ENCODE data around the gene TIGD2.

The TIGD2 gene

DNA sequence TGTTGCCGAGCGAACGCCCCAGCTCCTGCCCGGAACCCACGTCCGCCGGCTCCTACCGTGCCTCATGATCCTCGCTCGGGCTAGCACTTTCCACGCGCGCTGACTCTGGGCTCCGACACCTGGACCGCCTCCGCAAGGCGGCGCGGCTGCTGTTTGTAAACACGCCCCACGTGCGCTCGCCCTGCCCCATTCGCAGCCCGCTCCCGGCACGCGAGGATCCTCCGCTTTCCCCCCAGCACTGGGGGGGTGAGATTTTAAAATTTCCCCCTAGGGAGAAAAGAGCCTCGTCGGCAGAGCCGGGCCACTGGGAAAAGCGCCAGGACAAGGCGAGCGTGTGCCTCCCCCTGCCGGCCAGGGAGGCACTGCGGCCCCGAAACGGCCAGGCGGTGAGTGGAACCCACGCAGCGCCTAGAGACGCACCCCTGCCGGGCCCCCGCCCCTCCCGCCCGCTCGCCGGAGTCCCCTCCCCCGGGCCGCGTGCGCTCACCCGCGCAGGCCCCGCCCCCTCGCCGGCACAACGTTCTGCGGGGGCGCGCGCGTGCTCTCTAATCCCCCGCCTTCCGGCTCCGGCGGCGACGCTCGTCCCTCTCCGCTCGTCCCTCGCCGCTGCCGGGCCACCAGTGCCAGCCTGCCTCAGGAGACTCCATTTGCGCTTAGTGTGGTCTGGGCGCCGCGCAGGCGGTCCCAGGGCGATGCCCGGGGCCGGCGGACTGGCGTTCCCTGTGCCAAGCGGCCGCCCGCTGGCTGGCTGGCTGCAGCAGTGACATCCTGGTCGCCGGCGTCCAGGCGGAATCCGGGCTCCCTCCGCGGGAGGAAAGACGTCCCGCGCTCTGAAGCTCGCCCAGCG is at the start of gene TIGD2:
TSS of gene TIGD2 (plus strand) at position 548 of the 847 bp plus-strand sequence. CDS start 1,442 bp downstream, outside the sequence.
- peak; percentile 73 to 76 for DNase-seq (ENCODE audit: low read depth in 2 of 2)

DNA sequence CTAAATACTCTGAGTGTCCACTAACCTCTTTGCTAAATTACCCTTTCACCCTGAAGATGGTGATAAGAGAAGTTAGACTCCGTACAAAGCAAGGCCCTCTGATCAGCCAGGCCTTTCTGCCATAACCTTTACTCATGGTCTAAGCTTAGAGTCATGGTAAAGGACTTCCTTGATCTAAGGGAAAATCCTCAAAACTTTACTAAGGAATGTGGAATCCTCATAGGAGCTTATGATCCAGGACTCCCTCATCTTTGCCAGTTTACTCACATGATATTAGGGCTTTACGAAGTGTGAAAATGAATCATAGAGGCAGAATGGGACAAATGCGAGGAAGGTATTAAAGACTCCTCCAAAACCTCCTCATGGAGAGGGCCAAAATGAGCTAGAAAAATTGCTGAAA is 46.5 kb upstream of the TIGD2 start:
- DNase-seq (ENCODE audit: low read depth in 2 of 2), result no peak

DNA sequence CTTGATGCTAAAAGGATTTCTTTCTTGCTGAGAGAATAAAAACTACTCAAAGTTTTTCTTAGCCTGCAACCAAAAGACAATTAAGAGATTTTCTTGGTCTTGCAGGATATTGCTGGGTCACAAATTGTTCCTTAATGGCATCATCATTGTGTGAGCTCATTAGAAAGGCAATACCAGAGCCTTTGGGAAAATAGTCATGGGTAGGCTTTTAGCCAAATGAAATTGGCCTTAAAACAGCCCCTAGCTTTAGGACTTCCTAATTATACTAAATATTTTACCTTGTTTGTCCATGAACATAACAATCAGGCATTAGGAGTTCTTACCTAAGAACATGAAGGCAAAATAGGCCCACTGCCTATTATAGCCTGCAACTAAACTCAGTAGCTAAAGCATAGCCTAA is 43.9 kb upstream of the TIGD2 start:
- DNase-seq (ENCODE audit: low read depth in 2 of 2), result no peak

DNA sequence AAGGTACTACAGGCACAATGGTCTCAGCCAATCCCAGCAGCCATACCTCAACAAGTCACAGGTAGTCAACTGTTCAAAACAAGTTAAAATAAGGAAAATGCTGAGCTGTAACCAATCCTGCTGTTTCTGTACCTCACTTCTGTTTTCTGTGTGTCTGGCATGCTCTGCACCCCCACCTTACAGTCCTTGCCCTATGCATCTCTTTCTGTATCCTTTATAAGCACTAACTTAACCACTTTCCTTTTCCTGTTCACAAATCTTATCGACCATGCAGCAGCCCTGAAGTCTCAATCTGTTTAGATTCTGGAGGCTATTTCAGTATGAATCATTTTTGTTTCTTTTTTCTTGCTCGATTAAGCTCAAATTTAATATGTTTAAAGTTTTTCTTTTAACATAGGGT is 41.9 kb upstream of the TIGD2 start:
- no peak for DNase-seq (ENCODE audit: low read depth in 2 of 2)

DNA sequence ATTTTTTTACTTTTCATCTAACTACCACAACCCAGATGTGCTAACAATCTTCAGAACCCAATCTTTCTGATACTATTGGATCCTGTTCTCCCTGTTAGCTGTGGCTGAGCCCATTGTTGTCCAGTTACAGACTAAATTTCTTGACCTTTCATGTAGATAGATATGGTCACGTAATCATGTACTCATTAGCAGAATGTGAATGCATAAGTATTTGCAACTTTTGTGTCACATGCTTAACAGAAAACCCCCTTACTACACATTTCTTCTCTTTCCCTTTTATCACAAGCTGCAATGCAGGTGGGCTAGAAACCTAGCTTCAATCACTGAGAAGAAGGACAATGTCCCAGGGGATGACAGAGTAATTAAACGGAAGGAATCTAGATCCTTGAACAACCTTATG is 41.3 kb upstream of the TIGD2 start:
- DNase-seq (ENCODE audit: low read depth in 2 of 2), result no peak

DNA sequence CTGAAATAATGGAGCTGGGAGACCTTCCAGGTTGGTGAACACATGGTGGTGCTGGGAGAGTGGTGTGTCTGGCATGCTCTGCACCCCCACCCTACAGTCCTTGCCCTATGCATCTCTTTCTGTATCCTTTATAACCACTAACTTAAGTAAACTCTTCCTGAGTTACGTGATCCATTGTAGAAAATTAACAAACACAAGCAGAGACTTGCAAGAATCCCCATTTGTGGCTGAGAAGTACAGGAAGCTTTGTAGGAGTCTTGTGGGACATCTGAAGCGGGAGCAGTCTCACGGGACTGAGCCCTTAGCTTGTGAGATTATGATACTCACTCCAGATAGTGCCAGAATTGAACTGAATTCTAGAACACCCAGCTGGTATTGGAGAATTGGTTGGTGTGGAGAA is 40.0 kb upstream of the TIGD2 start:
- DNase-seq (ENCODE audit: low read depth in 2 of 2), result no peak

DNA sequence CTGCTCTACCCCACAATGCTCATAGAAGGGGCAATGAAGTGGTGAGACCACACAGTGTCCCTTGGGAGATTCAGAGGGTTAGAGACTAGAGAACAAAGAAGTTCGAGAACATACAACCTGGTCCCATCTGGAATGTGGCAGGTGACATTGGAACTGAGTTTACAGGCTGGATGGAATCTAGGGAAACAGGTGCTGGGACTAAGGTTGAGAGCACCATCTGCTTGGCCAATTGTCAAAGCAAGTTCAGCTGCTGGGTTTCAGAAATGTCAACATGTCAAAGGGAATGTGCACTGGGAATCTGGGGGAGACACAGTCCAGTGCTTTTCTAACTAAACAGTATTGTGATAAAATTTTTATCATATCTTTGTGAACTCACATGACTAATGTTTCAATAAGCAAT is 38.4 kb upstream of the TIGD2 start:
- DNase-seq (ENCODE audit: low read depth in 2 of 2), result no peak

DNA sequence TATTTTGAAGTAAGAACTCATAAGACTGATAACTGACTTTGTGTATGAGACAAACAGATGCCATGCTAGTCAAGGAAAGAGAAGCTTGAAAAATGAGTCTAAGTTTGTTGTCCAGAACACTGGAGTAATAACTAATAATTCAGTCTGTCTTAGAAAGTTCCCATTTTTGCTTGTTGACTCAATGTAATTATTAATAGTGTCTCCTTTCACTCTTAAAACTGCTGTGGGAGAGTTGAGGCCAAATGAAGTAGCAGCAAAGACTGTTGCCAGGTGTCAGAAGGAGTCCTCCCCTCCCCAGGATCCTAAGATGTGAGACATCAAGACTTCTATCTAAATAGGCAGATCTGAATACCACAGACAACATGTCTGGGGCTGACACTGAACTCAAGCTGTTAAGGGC is 33.6 kb upstream of the TIGD2 start:
- DNase-seq (ENCODE audit: low read depth in 2 of 2), result no peak

DNA sequence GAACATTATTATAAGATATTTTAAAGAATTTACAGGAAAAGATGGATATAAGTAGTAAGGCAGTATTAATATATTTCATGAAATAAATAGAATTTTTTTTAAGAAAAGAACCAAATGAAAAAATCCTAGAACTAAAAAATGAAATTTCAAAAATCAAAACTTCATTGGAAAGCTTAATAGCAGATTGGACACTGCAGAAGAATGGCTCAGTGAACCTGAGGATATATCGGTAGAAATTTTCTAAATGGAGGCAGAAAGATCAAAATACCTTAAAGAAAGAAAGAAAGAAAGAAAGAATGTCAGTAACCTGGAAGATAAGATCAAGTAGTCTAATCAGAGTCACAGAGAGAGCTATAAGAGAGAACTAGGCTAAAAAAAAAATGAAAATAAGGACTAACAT is 33.0 kb upstream of the TIGD2 start:
- no peak for DNase-seq (ENCODE audit: low read depth in 2 of 2)

DNA sequence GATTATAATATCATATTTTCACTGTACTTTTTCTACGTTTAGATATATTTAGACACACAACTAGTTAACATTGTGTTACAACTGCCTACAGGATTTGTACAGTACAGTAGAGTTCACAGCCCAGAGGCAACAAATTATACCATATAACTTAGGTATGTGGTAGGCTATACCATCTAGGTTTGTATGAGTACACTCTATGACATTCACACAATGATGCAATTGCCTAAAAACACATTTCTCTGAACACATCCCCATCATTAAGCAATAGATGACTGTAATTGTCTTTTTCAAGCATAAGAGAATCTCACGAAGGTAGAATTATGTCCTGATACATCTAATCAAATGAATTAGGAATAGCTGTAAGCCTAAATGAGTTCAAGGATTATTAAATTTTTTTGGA is 12.3 kb upstream of the TIGD2 start:
- DNase-seq (ENCODE audit: low read depth in 2 of 2), result no peak

DNA sequence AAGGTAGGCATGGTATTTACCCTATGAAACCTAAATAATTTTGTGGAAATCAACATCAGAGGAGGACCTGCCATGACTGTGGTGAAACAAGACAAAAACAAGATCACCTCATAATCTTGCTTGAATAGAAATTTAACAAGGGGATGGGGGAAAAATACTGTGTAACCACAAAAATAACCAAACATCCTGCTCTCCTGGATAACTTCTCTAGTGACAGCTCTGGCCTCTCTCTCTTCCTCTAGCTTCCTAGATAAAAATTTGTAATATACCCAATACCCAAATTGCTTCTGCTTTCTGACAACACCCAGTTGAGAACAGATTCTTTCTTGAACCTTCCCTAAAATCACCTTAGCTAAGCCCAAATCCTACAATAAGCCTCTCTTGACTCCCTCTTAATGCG is 11.9 kb upstream of the TIGD2 start:
- DNase-seq (ENCODE audit: low read depth in 2 of 2), result no peak

DNA sequence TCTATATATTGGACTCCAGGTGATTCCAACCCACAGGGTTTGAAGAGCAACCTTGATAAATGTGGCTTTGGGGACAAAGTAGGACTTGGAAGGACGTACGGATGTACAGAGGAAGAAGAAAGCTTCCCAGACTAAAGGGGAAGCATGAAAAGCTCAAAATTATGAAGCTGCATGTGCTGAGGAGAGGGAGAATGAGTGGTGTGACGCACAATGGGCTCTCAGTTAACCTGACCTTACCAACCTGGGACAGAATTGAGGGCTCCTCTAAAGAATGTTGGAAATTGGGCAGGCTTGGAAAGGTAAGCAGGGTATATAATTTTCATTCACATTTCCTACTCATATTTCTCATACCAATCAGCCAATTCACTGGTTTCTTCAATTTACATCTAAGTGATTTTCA is 10.5 kb upstream of the TIGD2 start:
- no peak for DNase-seq (ENCODE audit: low read depth in 2 of 2)

DNA sequence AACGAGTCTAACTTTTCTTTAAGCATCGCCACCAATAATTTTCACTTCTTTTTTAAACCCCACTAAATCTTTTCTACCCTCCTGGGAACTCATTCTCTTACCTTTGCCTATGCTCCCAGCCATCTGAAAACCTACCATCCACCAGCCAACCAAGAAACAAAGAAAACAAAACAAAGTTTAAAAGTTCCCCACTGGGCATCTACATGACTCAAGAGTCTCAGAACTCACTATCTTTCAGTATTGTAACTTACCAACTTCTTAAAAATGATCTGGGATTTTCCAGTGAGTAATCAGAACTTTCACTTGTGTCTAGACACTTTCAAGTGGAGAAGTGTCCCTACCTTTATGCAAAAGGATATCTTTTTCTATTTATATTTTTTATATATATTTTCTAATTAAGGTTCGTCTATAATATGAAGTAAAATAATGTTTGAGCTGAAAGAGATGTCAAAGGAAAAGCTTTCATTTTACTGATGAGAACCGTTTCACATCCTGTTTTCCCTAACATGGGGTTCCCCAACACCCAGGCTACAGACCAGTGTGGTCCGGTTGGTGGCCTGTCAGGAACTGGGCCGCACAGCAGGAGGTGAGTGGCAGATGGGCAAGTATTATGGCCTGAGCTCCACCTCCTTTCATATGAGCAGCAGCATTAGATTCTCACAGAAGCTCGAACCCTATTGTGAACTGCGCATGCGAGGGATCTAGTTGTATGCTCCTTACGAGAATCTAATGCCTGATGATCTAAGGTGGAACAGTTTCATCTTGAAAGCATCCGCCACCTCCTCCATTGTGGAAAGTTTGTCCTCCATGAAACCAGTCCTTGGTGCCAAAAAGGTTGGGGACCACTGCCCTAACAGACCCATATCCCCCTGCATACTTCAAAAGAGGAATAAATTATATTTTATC is 9.8 kb upstream of the TIGD2 start:
- DNase-seq (ENCODE audit: low read depth in 2 of 2), result no peak

DNA sequence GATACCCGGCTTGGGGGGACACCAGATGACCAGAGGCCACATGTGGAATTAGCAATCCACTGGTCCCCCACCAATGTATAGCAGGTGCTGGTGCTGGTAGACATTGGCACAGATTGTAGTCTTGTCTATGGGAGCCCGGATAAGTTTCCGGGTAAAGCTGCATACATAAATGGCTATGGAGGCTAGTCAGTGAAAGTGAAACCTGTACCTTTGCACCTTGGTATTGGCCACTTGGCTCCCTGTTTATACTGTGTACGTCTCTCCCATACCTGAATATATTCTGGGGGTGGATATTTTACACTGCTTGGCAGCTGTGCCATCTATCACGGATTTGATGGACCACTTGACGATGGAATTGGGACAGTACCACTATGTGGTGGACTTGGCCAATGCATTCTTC is 5.6 kb upstream of the TIGD2 start:
- DNase-seq (ENCODE audit: low read depth in 2 of 2), result no peak

DNA sequence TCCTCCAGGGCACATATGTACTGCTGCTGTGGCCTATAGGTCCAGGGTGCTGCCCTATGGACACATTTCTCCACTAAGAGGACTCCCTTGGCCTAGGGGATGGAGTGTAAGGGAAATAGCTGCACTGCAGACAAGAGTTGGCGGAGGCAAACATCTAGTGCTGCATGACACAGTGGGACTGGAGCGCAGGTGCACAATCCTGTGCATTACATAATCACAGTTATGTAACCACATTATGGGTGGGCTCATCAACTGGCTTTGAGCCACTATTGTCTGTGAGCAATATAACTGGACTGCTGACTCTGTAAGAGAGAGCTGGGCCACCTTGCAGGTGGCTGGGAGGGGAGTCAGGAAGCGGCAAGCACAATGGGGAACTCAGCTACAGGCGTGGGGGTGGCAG is 3.2 kb upstream of the TIGD2 start:
- DNase-seq (ENCODE audit: low read depth in 2 of 2), result no peak

DNA sequence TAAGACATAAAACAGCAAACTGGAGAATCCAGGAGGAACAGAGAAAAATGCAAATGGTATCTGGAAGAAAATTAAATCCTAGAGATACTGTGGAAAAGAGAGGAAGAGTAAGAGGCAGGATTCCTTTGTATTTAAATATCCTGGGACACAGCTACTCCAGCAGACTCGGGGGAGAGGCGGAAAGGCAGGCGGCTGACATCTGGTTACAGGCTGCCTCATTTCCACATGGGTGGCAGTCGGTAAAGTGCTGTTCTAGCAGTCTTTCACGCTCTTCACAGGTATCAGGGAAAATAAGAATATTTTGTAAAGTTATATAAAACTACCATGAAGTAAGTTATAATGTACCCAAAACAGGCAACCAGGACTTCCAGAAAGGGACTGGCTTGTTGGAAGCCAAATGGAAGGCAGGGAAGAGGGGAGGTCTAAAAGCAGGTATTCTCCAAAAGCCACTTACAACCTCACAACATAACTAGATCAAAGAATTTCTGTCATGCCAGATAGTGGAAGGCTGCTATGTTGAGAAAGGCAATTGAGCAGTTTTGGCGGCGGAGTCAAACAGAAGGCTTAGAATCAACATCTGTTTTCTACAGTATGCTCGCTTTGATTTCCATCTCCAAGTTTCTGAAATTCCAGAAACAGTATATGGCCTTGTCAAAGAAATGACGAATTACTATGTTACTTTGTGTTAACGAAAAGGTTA is 1.3 kb upstream of the TIGD2 start:
- DNase-seq (ENCODE audit: low read depth in 2 of 2), result no peak

DNA sequence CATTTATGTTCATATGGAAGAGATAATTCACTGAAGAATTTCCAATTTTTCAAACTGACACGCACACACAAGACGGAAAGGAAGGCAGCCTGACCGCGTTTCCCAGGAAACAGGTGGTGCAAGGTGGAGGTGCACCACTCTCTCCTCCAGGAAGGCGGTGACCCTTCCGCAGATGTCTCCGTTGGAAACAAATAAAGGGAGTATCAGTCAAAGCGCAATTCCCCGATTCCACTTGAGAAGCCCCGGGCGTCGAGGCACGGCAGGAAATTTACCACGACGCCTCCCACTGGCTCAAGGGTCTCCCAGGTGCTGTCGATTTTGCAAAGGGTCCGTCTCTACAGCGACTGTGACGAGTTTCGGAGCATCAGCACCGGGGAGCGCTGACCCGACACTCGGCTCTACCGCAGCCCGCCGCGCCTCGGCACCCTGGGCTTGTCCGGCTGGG is 770 bp upstream of the TIGD2 start:
- DNase-seq (ENCODE audit: low read depth in 2 of 2), result no peak

DNA sequence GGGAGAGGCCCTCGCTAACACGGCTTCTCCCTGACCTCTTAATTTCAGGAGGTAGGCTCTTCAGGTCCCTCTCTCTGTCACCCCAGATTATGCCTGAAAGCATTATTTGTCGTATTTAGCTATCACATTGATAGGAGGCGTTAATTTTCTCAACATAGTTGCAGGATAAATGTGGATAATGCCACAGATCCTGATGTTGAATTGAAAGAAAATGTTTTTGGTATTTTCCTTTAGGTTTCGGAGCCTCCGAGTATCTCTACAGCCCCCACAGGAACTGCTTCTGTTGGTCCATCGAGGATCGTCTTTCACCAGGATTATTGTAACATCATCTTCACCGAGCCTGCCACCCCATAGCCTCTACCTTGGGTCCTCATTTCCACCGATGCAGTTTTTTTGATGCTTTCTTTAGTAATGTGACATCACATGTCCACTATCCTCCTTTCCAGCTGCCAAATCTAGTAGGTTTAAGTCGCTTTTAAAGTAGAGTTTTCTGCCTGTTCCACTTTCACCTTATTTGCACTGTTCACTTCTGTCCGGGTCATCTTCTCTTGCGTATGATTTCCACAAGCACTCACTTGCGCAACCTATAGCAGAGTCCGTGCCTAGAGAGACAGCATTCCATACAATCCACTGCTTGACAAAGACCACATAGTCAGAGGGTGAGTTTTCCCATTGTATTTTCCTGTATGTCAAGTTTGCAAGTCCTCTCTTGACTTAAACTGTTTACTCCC is 665 bp downstream of the TIGD2 start:
- peak; percentile 87 to 88 for DNase-seq (ENCODE audit: low read depth in 2 of 2)

DNA sequence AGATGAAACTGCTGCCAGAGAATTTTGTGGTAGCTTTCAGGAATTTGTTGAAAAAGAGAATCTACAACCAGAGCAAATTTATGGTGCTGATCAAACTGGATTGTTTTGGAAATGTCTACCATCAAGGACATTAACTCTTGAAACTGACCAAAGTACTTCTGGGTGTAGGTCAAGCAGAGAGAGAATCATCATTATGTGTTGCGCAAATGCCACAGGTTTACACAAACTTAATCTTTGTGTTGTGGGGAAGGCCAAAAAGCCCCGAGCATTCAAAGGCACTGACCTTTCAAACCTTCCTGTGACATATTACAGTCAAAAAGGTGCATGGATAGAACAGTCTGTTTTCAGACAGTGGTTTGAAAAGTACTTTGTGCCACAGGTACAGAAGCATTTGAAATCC is 2.1 kb downstream of the TIGD2 start:
- no peak for DNase-seq (ENCODE audit: low read depth in 2 of 2)

DNA sequence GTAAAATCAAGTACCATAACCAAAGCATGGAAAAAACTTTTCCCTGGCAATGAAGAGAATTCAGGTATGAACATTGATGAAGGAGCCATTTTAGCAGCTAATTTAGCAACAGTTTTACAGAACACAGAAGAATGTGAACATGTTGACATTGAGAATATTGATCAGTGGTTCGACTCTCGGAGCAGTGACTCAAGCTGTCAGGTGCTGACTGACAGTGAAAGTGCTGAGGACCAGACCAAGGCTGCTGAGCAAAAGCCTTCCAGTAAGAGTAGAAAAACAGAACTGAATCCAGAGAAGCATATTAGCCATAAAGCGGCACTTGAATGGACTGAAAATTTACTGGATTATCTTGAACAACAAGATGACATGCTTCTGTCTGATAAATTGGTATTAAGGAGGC is 2.8 kb downstream of the TIGD2 start:
- no peak for DNase-seq (ENCODE audit: low read depth in 2 of 2)

DNA sequence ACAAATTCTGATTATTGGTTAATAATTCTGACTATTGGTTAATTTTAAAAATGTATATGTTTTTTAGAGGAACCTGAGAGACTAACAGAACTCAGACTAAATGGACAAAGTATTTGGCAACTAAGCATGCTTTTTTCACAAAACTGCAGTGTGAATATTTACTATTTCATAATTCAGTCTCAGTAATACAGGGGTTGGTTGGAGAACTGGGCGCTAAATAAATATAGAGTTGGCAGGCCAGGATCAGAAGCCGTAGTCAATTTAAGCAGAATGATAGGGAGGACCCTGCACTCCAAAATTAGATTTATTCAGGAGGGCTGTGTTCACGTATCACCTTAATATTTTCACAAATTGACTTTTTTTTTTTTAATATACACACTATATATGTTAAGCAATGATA is 5.8 kb downstream of the TIGD2 start:
- no peak for DNase-seq (ENCODE audit: low read depth in 2 of 2)

DNA sequence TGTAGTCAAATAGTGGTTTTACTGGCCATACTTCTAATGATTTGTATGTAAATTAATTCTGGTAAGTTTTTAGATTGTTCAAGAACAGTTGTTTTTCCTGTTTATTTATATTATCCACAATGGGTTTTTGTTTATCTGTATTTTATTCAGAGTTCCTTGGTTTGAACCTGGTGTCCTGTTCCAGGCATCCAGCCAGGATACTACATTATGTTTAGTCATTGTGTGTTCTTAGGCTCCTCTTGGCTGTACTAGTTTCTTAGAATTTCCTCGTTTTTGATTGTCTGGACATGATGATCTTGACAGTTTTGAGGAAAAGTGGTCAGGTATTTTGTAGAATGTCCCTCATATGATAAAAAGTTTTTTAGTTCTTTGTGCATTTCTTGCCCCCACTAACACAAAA is 7.8 kb downstream of the TIGD2 start:
- DNase-seq (ENCODE audit: low read depth in 2 of 2), result no peak
